GM11168 (cell line): ENCODE data around the gene TGFBI.
"Not testable (repeated sequence)": the region's sequence is repeated elsewhere in the genome, so short reads cannot be mapped to it uniquely, and the experiment has no call there.

ENCODE experiments used
- in situ Hi-C: fragments of 300-500 bp; cut with MboI; formaldehyde crosslinking; loops from one replicate; pipeline ENCODE4 v1.12.0; 2022; ENCODE audit warnings: low sequenced_read_pairs; ENCODE audit not compliant: unreplicated experiment

The TGFBI gene

DNA sequence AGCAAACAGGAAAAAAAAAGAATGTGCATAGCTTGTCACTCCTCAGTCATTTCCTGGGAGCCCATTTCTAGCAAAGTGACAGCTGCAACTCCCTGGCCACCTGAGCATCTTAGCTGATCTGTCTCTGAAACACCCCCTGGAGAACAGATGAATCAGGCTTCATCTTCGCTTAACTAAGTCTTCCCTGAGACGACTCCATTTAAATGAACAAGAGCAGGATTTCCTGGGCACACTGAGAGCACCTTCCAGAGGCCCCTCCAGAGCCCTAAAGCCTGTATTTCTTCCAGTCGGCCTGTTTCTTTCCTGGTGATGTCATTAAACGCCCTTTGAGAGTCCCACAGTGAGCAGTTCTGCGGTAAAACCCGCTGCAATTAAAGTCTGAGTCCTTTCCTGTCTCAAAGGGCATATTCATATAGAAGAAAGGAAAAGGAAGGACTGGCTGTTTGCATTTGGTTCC is 13.9 kb downstream of the TGFBI start:
- in situ Hi-C loops: no loop called here

DNA sequence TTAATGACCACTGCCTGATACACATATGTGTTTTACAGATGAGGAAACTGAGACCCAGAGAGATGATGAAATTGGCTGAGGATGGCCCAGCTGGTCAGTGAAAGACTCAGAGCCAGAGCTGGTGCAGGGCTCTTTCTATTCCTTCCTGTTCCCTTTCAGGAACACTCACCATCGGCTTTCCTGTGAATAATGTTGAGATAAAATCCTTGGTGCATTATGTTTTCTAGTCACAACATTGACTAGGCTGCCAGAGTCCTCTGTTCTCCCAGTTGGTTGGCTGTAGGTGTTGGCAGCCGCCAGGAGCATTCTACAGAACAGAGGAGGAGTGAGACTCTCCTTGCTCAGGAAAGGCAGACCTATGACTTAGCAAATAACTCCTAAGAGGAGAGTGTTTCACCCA is 14.8 kb downstream of the TGFBI start:
- in situ Hi-C loops: no loop called here

DNA sequence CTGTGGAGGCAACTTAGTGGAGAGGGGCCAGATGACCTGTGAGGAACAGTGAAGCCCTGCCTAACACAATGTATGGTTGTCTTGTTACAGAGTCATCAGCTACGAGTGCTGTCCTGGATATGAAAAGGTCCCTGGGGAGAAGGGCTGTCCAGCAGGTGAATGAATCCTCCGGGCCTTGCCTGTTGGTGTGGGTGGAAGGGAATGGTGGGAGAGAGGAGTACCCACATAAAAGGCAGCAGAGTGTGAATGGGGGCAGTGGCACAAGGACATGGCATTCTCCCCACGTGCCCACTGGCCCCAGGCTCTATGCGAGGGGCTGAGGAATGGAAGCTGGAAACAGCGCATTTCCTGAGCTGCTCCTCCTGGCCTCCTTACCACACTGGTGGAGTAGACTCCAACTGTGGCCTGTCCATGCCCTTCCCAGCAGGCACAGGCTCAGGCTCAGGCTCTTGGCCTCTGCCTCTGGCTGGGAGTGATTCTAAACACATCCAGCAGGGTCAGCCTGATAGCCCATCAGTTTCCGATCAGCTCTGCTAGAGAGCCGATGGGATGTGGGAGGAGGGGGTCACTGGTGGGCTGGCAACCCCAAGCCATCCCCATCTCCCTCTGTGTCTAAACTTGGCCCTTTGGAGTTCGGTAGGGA is 15.3 kb downstream of the TGFBI start:
- in situ Hi-C loops: no loop called here

DNA sequence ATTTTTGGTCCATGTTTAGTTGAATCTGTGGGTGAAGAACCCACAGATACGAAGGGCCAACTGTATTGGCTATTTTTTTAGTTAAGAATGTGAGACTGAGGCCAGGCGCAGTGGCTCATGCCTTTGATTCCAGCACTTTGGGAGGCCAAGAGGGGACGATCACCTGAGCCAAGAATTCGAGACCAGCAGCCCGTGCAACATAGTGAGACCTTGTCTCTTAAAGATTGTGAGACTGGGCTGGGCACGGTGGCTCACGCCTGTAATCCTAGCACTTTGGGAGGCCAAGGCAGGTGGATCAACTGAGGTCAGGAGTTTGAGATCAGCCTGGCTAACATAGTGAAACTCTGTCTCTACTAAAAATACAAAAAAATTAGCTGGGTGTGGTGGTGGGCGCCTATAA is 16.2 kb downstream of the TGFBI start:
- in situ Hi-C loops: not testable (repeated sequence)

DNA sequence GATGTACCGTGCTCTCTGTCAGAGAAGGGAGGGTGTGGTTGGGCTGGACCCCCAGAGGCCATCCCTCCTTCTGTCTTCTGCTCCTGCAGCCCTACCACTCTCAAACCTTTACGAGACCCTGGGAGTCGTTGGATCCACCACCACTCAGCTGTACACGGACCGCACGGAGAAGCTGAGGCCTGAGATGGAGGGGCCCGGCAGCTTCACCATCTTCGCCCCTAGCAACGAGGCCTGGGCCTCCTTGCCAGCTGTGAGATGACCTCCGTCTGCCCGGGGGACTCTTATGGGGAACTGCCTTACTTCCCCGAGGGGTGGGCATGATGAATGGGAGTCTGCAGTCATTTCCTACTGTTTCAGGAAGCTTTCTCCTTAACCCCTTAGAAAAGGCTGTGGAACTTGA is 17.5 kb downstream of the TGFBI start:
- in situ Hi-C loops: no loop called here

DNA sequence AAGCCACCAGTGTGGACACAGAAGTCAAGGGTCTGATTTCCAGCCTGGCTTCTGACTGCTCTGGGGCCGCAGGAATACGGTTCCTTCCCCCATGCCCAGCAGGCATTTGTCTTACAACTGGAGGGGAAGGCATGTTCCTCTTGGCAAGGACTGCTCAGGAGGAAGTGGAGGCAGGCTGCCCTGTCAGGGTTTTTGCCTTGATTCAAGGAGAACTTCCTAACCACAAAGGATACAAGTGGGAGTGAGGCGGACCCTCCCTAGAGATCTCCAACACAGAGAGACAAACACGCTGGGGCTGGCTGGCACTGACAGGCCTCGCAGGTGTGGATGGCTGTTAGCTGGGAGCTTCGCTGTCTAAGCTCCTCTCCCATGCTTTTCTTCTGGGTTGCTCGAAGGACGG is 19.1 kb downstream of the TGFBI start:
- in situ Hi-C loops: no loop called here

DNA sequence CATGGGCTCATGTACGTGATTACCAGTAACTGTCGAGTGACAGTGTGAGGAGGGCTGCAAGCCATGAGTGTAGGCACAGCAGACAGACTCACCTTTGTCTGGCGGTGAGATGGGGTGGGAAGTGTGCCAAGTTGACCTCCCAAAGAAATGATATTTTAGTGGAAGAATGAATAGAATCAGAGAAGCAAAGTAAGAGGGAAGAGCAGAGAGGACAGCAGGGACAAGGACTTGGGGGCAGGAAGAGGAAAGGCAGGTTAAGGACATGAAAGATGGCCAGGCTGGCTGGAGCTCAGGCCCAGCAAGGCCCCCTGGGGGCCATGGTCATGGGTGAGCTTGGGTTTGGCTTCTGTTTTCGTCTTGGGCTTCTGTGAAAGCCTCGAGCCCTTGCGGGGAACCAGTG is 20.2 kb downstream of the TGFBI start:
- in situ Hi-C loops: no loop called here

DNA sequence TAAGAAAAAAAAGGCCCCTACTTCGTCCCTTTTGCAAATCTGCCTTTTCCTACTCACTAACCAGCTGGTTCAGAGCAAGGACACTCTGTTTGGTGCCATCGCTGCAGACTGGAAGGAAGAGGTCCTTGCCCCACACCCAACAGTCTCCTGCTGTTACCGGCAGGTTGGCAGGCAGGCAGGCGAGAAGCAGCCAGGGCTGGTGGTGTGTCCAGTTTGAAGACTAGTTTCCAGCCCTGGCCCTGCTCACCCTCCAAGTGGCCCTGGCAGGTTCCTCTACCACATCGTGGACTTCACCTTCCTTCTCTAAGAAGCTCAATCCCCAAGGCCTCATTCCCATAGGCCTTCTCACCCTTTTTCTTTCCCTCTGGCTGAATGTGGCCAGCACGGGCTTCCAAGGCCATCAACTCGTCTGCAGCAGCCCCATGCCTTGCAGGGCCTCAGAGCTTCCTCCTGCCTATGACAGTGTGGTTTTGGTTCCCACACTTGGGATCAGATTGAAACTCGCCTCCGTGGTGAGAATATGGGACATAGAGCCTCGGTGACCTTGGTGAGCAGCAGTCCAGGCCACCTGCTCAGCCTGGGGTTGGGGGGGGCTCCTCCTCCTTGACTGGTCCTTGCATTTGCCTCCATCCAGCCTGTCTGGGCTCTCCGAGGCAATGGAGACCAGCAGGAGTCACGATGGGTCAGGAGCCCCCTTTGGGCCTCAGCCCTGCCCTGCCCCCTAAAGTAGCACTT is 22.9 kb downstream of the TGFBI start:
- in situ Hi-C loops: no loop called here

DNA sequence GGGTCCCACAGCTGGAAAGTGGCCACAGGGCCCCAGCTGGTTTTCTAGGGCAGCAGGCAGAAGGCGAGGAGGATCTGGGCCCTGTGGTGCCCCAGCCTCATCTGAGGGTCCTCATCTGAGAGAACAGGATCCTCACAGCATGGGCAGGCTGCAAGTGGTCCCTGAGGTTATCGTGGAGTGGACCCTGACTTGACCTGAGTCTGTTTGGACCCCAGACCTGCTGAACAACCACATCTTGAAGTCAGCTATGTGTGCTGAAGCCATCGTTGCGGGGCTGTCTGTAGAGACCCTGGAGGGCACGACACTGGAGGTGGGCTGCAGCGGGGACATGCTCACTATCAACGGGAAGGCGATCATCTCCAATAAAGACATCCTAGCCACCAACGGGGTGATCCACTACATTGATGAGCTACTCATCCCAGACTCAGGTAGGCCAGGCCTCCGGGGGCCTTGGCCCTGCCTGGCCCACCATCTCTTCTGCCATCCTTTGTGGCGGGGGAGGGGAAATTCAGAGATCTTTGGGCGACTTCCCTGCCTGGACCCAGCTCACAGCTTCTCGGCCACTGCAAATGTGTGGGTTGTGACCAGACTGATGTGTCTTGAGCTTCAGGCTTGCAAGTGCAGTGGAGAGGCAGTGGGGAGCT is 24.0 kb downstream of the TGFBI start:
- in situ Hi-C loops: no loop called here

DNA sequence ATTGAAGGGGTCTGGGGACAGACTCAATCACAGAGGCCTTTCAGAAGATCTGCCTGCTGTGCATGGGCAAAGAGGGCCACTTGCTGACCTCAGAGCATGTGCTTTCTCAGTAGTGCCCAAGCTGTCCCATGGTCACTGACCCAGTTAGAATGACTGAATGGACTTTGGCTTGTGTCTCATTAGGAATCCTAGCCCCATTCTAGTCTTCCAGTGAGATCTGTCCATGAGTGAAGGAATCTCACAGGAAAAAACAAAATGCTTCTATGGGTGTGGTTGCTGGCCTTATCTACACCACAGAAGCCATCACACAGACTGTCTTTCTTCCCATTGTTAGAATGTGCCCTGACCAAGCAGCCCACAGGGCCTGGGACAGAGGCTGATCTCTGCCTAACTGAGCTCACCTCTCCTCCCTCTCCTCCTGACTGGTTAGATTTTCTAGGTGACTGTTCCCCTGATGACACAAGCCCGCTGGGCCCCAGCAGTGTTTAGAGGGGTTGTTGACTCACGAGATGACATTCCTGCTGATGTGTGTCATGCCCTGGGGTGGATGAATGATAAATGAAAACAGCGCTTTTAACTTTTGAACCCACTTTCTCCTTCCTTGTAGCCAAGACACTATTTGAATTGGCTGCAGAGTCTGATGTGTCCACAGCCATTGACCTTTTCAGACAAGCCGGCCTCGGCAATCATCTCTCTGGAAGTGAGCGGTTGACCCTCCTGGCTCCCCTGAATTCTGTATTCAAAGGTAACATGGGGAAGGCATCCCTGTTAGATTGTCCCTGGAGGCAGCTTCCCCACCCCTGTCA is 24.8 kb downstream of the TGFBI start:
- in situ Hi-C loops: no loop called here

DNA sequence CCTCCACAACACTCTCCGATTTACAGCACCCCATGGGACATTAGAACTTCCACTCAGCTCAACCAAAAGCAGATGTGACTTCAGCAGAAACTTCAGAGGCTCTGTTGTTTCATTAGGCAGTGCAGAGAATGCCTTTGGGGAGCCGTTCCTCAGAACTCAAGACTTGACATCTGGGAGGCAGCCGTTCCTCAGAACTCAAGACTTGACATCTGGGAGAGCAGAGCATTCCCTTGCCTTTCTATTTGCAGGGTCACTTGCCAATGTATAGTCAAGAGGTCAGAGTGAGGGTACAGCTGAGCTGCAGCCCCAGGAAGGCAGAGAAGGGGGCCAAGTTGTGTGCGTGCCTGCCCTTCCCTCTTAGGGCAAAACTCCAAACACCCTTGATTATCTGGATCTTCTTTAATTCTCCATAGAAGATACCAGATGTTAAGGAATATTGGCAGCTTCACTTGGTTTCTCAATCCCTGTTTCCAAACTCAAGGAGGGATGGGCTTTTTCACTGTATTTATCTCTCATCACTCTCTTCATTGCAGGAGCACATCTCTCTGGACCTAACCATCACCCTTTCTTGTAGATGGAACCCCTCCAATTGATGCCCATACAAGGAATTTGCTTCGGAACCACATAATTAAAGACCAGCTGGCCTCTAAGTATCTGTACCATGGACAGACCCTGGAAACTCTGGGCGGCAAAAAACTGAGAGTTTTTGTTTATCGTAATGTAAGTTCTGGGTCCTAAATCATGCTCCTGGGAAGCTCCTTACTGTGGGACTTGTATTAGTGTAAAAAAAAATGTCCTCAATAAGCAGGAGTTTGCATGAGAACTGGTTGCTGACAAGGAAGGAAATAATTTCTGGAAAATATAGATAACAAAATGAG is 25.6 kb downstream of the TGFBI start:
- in situ Hi-C loops: no loop called here

DNA sequence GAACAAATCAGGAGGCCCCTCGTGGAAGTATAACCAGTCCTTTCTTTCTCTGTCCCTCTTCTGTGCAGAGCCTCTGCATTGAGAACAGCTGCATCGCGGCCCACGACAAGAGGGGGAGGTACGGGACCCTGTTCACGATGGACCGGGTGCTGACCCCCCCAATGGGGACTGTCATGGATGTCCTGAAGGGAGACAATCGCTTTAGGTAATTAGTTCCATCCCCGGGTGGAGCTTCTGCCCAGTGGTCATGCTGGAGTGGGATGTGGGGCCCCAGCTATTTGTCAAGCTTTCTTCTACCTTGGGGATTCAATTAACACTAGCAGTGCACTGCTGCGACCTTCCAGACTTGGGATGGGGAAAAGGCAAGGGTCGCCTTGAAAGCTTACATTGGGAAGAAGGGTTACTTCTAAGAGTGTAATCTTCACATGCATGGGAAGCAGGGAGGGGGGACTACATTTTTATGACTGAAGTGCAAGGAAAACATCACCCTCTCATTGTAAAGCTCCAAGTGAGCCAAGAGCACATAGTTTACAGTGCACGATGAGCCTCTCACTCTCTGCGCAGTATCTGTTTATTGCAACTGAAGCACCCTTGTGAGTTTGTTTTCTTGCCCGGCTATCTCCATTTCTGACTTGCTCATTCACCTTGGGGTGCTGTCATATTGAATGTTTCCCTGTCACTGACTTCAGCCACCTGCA is 27.0 kb downstream of the TGFBI start:
- in situ Hi-C loops: no loop called here

DNA sequence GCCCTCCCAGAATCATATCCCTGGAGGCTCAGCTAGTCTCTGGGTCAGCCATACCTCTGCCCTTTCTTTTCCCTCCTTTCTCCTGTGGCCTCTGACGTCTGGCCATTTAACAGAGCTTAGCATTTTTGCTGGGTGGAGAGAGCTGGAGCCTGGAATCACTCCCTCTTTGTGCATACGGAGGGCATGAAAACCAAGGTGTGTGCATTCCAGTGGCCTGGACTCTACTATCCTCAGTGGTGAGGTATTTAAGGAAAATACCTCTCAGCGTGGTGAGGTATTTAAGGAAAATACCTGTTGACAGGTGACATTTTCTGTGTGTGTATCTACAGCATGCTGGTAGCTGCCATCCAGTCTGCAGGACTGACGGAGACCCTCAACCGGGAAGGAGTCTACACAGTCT is 27.5 kb downstream of the TGFBI start:
- in situ Hi-C loops: no loop called here

DNA sequence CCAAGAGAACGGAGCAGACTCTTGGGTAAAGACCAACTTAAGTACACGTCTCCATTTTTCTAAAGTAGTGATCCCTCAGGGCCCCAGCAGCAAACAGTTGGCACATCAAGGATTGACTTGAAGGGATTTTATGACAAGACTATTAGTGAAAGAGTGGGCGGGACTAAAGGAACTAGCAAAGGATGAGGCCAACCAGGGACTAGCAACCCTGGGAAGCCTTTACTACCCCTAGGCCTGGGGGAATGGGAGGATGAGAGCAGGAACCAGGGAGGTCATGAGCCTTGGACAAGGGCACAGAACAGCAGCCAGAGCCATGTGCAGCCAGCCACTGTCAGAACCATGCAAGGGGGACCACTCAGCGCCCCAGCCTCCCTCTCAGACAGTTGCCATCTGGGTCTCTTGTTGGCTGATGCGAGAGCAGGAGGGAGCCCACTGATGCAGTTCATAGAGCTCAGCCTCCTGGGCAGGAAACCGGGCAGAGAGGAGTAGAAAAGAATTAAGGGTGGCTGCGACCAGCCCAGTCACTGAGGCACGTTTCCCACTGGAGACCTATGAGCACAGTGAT is 28.1 kb downstream of the TGFBI start:
- in situ Hi-C loops: no loop called here

DNA sequence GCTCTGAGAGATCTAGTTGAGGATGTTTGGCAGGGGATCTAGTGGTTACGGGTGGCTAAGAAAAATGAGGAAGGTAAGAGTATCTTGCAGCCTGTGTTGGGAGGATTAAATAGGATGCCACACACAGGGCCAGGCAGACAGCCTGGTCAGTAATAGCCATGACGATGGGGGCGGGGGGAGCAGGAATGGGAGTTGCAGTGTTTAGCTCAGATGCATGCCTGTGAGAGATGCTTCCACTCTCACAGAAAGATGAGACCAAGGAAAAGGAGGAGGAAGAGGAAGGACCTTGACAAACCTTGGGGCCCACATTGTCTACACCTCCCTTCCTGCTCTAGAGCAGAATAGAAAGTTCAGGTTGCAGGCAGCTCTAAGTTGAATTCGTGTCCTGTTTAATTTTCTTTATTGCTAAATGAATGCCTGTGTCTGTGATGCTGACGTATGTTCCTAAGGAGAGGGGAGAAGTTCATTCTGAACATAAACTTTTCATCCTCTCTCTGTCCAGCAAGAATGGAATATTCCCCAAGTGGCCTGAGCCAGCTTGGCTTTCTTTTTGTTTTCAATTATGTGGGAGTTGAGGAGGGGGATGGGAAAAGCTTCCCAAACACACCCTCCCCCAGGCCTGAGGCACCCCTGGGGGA is 28.7 kb downstream of the TGFBI start:
- in situ Hi-C loops: no loop called here

DNA sequence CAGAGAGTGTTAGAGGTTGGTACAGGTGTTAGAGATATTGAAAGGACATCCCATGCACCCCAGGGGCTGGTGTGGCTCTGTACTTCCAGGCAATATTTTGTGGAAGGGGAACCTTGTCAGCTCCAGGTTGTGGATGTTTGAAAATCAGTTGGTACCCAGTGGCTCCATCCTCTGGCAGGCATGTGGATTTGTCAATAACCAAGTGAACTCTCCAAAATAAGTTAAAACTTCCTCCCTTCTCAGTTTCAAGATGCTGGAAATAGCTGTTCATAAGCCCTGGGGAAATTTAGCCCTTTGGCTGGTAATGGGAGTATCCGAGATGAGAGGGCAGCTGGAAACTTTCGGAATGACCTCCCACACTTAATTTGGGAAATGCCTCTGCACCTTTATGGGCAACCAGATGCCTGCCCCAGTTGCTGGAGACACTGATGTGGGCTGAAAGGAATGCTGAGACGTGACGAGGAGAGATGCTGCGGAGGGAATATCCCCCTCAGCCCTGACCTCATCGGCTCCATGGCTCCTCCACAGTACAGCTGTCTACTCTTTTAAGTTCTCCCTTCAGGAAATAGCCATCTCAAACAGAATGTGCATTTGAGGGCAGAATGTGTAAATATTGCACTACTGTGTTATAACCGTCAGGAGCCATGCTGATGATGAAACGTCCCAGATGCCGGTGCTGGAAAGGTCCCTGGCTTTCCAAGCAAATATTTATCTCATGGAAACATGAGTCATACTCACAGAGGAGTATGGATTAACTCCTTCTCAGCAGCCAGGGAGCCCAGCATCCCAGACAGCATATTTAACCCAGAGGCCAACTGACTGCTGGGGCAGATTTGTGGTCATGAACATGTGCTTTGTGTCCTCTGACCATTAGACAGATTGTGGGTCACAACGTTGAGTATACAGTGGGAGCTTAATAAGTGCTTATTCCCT is 29.5 kb downstream of the TGFBI start:
- in situ Hi-C loops: no loop called here

DNA sequence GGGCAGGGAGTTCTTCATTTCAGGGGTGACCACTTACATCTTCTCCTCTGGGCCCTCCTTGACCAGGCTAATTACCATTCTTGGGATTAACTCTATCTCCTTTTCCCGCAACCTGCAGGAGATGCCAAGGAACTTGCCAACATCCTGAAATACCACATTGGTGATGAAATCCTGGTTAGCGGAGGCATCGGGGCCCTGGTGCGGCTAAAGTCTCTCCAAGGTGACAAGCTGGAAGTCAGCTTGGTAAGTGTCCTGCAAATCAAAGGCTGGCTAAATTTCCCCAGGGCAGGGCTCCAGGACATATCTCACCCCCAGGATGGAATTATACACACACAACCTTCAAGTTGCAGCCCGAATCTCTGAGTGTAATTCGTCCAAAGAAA is 30.2 kb downstream of the TGFBI start:
- in situ Hi-C loops: no loop called here
